Measurements from ENCODE around the gene EEF2.
"Not testable (repeated sequence)": the region's sequence is repeated elsewhere in the genome, so short reads cannot be mapped to it uniquely, and the experiment has no call there.

Gene EEF2

DNA sequence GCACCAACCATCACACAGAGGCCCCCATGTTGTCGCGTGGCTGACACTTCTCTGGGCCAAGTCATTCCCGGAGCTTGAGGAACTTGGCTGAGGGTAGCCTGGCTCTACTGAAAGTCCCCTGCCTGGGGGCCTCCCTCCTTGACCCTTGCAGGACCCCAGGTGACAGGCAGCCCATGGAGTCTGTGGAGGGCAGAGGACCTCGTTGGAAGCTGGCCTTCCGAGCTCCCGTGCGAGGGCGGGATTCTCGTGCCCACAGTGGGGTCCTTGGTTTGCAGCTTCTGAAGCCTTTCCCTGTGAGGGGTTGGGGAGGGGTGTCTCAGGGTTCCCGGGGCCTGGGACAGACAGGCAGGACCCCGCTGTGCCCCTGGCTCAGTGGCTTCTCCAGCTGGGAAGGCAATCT lies 36.0 kb downstream of the EEF2 start:
- Mint-ChIP-seq H3K4me3 (no peak overlapping the region), H3K27ac (no peak overlapping the region), H3K4me1 (ENCODE audit: low read depth in 2 of 2) (peaks cover 1 to 13% of the 10 kb centered on the region in 2 donors), H3K27me3 (peaks cover 0 to 10% of the 10 kb centered on the region in 2 donors), H3K9me3 (no peaks in the 10 kb centered on the region), H3K36me3 (ENCODE audit: insufficient read depth) (peaks cover 9% of the 10 kb centered on the region)
- DNase-seq = no peak
- no peak for ATAC-seq (replicated peaks)

DNA sequence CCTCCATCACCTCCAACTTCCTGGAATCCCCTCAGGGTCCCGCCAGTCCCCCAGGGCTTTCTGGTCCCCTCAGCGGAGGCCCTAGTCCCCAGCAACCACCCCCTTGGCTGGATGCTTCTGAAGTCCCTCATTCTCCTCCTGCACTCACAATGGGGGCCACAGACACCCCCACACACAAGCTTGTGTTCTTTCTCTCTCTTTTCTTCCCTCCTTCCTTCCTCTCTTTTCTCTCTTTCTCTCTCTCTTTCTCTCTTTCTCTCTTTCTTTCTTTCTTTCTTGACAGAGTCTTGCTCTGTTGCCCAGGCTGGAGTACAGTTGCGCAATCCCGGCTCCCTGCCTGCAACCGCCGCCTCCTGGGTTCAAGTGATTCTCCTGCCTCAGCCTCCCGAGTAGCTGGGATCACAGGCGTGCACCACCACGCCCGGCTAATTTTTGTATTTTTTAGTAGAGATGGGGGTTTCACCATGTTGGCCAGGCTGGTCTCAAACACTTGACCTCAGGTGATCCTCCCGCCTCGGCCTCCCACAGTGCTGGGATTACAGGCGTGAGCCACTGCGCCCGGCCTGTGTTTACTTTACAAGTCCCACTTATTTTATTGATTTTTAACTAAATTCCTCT lies 37.8 kb downstream of the EEF2 start:
- DNase-seq; H3K36me3 Mint-ChIP-seq (ENCODE audit: insufficient read depth); H3K4me3 Mint-ChIP-seq; H3K9me3 Mint-ChIP-seq; ATAC-seq (replicated peaks): not testable (repeated sequence)
- Mint-ChIP-seq H3K27me3 (peaks cover 0 to 10% of the 10 kb centered on the region in 2 donors), H3K4me1 (ENCODE audit: low read depth in 2 of 2) (peaks cover 6 to 13% of the 10 kb centered on the region in 2 donors), H3K27ac (peak overlapping the region in 1 of 2 donors; percentile 64)

DNA sequence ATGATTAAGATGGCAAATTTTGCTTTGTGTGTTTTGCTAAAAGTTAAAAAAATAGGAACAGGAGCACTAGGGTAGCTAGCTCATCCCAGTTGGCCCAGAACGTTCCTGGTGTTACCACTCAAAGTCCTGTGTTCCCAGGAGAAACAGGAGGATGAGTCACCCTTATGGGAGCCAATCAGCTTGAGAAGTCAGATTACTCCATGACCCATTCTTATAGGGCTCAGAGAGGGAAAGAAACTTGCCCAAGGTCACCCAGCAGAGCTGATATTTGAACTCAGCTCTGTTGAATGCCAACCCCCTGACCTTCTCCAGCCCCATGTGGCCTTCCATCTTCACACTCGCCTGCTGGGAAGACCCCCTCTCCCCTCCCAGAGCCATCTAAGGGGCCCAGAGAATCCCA lies 39.4 kb downstream of the EEF2 start:
- no peak for DNase-seq
- Mint-ChIP-seq H3K9me3 (no peaks in the 10 kb centered on the region), H3K27me3 (peaks cover 0 to 10% of the 10 kb centered on the region in 2 donors), H3K27ac (no peak overlapping the region), H3K4me1 (ENCODE audit: low read depth in 2 of 2) (peaks cover 5% of the 10 kb centered on the region in 2 donors), H3K36me3 (ENCODE audit: insufficient read depth) (peaks cover 3% of the 10 kb centered on the region), H3K4me3 (no peak overlapping the region)
- ATAC-seq (replicated peaks) = no peak

DNA sequence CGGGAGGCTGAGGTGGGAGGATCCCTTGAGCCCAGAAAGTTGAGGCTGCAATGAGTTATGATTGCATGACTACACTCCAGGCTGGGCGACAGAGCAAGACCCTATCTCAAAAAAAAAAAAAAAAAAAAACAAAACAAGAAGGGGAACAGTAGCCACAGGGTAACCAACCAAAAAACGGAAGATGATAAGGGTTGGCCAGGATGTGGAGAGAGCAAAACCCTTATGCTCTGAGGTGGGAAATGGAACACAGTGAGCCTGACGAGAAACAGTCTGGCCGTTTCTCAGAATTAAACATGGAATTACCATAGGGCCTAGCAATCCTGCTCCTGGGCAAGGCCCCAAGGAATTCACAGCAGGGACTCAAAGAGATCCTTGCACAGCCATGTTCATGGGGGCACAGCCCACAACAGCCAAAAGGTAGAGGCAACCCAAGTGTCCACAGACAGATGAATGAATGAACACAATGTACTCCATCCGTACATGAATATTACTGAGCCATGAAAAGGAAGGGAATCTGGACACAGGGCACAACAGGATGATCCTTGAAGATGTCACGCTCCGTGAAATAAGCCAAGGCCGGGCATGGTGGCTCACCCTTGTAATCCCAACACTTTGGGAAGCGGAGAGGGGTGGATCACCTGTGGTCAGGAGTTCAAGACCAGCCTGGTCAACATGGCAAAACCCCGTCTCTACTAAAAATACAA lies 41.1 kb downstream of the EEF2 start:
- H3K27me3 Mint-ChIP-seq = peaks cover 0 to 10% of the 10 kb centered on the region in 2 donors
- DNase-seq = no peak
- no peaks in the 10 kb centered on the region for H3K9me3 Mint-ChIP-seq
- H3K4me1 Mint-ChIP-seq (ENCODE audit: low read depth in 2 of 2) = peaks cover 4 to 5% of the 10 kb centered on the region in 2 donors
- no peak for ATAC-seq (replicated peaks)
- H3K36me3 Mint-ChIP-seq (ENCODE audit: insufficient read depth) = no peaks in the 10 kb centered on the region
- no peak overlapping the region for H3K4me3 Mint-ChIP-seq
- peak overlapping the region in 1 of 2 donors; percentile 41 for H3K27ac Mint-ChIP-seq

DNA sequence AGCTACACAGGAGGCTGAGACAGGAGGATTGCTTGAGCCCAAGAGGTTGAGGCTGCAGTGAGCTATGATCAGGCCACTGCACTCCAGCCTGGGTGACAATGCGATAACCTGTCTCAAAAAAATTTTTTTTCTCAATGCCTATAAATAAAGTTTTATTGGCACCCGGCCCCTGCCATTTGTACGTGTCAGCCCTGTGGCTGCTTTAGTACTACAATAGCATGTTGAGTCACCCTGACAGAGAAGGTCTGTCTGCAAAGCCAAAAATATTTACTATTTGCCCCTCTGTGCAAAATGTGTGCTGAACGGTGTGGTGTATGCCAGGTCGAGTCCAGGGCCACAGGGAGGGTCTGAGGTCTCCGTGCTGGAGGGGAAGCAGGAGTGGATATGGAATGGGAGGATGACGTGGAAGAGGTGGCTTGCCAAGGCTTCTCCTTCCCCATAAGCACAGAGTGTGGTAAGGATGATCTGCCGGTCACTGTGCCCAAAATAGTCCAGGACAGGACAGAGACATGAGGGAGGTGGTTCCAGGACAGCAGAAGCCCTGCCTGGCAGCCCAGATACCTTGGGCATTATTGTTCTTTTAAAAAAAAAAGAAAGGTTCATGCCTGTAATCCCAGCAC lies 42.4 kb downstream of the EEF2 start:
- ATAC-seq (replicated peaks) (no peak), DNase-seq (no peak)
- peaks cover 4 to 5% of the 10 kb centered on the region in 2 donors for H3K4me1 Mint-ChIP-seq (ENCODE audit: low read depth in 2 of 2)
- H3K9me3 Mint-ChIP-seq = no peaks in the 10 kb centered on the region
- peaks cover 0 to 10% of the 10 kb centered on the region in 2 donors for H3K27me3 Mint-ChIP-seq
- no peak overlapping the region for H3K4me3 Mint-ChIP-seq
- H3K36me3 Mint-ChIP-seq (ENCODE audit: insufficient read depth) = no peaks in the 10 kb centered on the region
- H3K27ac Mint-ChIP-seq = no peak overlapping the region

DNA sequence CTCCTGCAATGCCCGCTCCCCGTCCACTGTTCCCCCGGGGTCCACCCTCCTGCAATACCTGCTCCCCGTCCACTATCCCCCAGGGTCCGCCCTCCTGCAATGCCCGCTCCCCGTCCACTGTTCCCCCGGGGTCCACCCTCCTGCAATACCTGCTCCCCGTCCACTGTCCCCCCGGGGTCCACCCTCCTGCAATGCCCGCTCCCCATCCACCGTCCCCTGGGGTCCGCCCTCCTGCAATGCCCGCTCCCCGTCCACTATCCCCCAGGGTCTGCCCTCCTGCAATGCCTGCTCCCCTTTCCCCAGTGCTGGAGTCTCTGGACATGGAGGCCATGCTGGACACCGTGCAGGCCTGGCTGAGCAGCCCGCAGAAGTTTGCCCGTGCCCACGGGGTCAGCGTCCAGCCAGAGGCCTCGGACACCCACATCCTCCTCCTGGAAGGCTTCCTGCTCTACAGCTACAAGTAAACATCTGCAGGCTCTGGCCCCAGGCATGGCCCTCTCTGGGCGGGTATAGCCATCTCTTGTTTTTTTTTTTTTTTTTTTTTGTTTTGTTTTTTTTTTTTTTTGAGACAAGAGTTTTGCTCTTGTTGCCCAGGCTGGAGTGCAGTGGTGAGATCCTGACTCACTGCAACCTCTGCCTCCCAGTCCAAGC lies 46.8 kb downstream of the EEF2 start:
- not testable (repeated sequence) for DNase-seq; ATAC-seq (replicated peaks); H3K27ac Mint-ChIP-seq; H3K9me3 Mint-ChIP-seq; H3K36me3 Mint-ChIP-seq (ENCODE audit: insufficient read depth); H3K4me1 Mint-ChIP-seq (ENCODE audit: low read depth in 2 of 2); H3K4me3 Mint-ChIP-seq
- H3K27me3 Mint-ChIP-seq = peaks cover 0 to 13% of the 10 kb centered on the region in 2 donors

DNA sequence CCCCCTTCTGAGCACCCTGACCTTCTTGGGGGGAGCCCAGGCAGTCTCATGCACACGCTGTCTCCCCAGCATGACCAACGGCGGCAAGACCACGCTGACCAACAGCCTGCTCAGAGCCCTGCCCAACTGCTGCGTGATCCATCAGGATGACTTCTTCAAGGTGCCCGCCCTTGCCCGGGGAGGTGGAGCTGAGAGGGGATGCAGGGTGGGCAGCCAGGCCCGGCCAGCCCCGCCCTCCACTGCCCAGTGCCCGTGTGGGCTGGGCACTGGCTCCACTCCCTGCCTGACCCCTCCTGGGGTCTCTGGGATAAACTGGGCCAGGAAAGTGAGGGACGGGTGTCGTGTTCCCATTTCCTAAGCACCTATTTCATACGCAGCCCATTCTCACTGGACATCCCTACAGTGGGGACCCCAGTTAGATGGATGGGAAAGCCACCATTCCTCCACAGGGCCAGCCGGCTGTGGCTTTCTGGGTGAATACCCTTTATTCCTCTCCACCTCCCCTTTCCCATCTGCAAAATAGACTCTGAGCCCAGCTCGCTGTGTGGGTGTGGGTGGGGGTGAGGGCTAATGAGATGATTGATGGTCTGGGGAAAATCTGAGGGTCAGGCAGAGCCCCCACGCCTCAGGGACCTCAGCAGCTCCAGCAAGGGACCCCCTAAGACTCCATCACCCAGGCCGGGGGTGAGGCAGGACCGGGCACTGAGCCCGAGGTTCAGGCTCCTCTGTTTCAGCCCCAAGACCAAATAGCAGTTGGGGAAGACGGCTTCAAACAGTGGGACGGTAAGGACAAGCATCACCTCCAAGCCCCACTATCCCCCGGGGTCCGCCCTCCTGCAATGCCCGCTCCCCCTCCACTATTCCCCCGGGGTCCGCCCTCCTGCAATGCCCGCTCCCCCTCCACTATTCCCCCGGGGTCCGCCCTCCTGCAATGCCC lies 48.5 kb downstream of the EEF2 start:
- H3K4me3 Mint-ChIP-seq = no peak overlapping the region
- ATAC-seq (replicated peaks) = no peak
- no peaks in the 10 kb centered on the region for H3K36me3 Mint-ChIP-seq (ENCODE audit: insufficient read depth)
- H3K27ac Mint-ChIP-seq = no peak overlapping the region
- no peak for DNase-seq
- H3K9me3 Mint-ChIP-seq = no peaks in the 10 kb centered on the region
- peaks cover 2 to 26% of the 10 kb centered on the region in 2 donors for H3K27me3 Mint-ChIP-seq
- no peaks in the 10 kb centered on the region for H3K4me1 Mint-ChIP-seq (ENCODE audit: low read depth in 2 of 2)

DNA sequence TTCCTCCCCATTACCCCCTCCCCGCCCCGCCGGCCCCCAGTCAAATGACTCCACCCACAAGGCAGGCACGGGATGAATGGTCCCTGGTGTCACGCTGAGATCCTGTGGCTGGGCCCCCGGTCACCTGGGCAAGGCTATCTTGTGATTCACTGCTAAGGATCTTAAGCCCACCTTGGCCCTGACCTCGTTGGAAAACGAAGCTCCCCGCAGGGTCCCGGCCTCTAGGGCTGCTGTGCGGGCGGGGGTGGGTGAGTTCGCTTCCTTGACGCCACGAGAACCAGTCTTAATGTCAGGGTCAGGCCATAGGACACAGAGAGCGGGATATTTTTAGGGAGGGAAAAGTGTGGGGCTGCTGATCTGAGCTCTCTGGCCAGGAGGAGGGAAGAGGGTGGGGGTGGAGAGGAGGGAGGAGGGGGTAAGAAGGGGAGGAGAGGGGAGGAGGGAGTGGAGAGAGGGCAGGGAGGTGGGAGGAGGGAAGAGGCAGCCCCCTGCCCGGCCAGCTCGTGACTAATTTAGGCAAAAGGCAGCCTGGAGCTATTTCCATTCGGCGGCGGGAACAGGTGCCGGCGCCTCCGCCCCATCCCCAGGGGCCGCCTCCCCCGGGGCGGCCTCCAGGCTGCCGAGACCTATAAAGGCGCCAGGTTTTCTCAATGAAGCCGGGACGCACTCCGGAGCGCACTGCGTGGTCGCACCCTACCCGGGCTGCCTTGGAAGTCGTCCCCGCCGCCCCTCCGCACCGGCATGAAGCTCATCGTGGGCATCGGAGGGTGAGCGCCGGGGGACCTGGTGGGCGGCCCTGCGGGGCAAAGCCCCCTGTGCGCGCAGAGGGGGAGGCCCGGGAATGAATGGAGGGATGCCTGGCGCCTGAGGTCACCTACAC lies 52.1 kb downstream of the EEF2 start, which contains the start of gene NMRK2:
Gene NMRK2, plus strand, starts transcription at position 139 of the 880 bp plus-strand sequence. Its CDS starts 603 bp downstream, at position 742.
- no peaks in the 10 kb centered on the region for H3K9me3 Mint-ChIP-seq
- H3K4me1 Mint-ChIP-seq (ENCODE audit: low read depth in 2 of 2) = no peaks in the 10 kb centered on the region
- no peaks in the 10 kb centered on the region for H3K36me3 Mint-ChIP-seq (ENCODE audit: insufficient read depth)
- no peak within 1 kb of the TSS for H3K27ac Mint-ChIP-seq
- H3K4me3 Mint-ChIP-seq = no peak within 1 kb of the TSS
- H3K27me3 Mint-ChIP-seq = peaks cover 10 to 36% of the 10 kb centered on the region in 2 donors
- ATAC-seq (replicated peaks) (no peak), DNase-seq (no peak)

DNA sequence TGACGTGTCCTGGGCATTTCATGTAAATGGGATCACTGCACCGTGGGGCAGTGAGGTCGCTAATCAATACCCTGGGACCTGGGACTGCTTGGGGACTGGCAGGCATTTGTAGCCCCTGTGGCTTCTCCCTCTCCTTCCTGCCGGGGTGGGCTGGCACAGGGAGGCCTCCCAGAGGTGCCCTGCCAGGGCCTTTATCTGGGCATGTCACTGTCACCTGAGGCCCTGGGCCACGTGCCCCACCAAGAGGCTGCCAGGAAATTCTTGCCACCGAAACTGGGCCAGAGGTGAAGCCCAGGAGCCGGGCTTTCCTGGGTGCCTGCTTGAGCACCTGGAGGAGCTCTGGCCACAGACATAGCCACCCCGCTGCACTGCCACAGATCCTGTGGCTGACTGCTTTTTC lies 54.2 kb downstream of the EEF2 start:
- ATAC-seq (replicated peaks) (no peak), DNase-seq (no peak)
- no peaks in the 10 kb centered on the region for H3K9me3 Mint-ChIP-seq
- no peaks in the 10 kb centered on the region for H3K36me3 Mint-ChIP-seq (ENCODE audit: insufficient read depth)
- no peaks in the 10 kb centered on the region for H3K4me1 Mint-ChIP-seq (ENCODE audit: low read depth in 2 of 2)
- H3K27ac Mint-ChIP-seq = no peak overlapping the region
- peaks cover 10 to 36% of the 10 kb centered on the region in 2 donors for H3K27me3 Mint-ChIP-seq
- H3K4me3 Mint-ChIP-seq = no peak overlapping the region

All from effector memory CD8-positive, alpha-beta T cell (primary cell).